Prostate gland (tissue), 2 donors: ENCODE data around the gene EXOC2. TPM values are rescaled to one million over a fixed set of nuclear protein-coding genes. Genes with fewer than 3 reads are reported as not detected.

ENCODE experiments used
- DNase-seq: peaks from one replicate; pipeline ENCODE4 v3.0.0-alpha.2; 2019; ENCODE audit warnings: low spot score
- H3K27ac ChIP-seq, 2 donors: fragments of 200-600 bp; sonication (generic); 2 replicates each; pipeline ENCODE4 v1.5.1; 2017 to 2019
- H3K27me3 ChIP-seq: fragments of 200-600 bp; sonication (generic); replicated peaks from 2 replicates; pipeline ENCODE4 v1.5.1; 2019; ENCODE audit not compliant: insufficient read depth
- H3K36me3 ChIP-seq, 2 donors: fragments of 200-600 bp; sonication (generic); 1 replicate in 1 of 2; 2 replicates in 1 of 2; pipeline versions ENCODE4 v1.5.1 to v1.8.1; 2017 to 2019
- H3K4me1 ChIP-seq: fragments of 200-600 bp; sonication (generic); replicated peaks from 2 replicates; pipeline ENCODE4 v1.5.1; 2019
- H3K4me3 ChIP-seq, 2 donors: fragments of 200-600 bp; sonication (generic); 2 replicates each; pipeline ENCODE4 v1.5.1; 2017 to 2019
- H3K9me3 ChIP-seq: fragments of 200-600 bp; sonication (generic); 2 replicates; pipeline ENCODE4 v1.5.1; 2017
- POLR2A ChIP-seq: fragments of 450-650 bp; IDR thresholded peaks from one replicate; pipeline ENCODE4 v1.6.1; 2016; ENCODE audit warnings: antibody characterized with exemption, mild to moderate bottlenecking
- POLR2AphosphoS5 ChIP-seq: sonication (generic); formaldehyde crosslinking; IDR thresholded peaks from one replicate; pipeline ENCODE4 v1.6.1; 2017; ENCODE audit warnings: antibody characterized with exemption
- WGBS: methylation state at CpG from one replicate; pipeline ENCODE4 v1.1.5; 2018; 5-methylcytosine and 5-hydroxymethylcytosine counted together
- intact Hi-C: fragments of 100-400 bp; cut with DNase I; formaldehyde crosslinking; loops from one replicate; pipeline ENCODE4 v1.14.2; 2022
- total RNA-seq, 2 donors: library from RNA; depleted of rRNA; stranded (reverse); fragments of >200 nt; gene quantifications; one replicate each; pipeline ENCODE4 v1.1.0, GENCODE V29; 2016
- TF ChIP-seq, protein P1 (sequence below), 4 experiments: fragments of 200-600 bp in 2 of 4; fragments of 450-650 bp in 2 of 4; sonication (generic) in 2 of 4; IDR thresholded peaks; 1 replicate in 3 of 4; 2 replicates in 1 of 4; pipeline ENCODE4 v1.5.1; 2016 to 2019; ENCODE audit warnings: antibody characterized with exemption in 4 of 4, mild to moderate bottlenecking in 2 of 4, moderate library complexity in 2 of 4

Gene EXOC2
- total RNA-seq, 2 donors from 2014 or later, result 18.2 to 30.8 TPM

DNA sequence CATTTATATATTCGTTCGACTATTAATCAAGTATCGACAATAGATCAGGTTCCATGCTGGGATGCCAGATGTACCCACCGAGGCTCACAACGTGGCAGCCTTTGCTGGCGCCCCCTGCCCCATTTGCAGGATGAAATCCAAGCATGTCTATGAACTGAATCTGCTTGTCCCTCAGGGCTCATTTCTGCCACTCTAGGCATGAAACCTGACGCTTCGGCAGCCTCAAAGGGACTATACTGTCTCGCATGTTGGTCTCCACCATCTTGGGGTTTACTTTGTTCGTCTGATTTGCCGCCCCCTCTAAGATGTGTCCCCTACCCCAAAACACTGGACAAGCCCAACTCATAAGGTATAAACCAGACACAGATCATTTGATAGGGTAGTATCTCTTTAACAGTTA is 72.8 kb downstream of the EXOC2 start:
- H3K9me3 ChIP-seq, result no peaks in the 10 kb centered on the region
- H3K27me3 ChIP-seq, result no peaks in the 10 kb centered on the region
- H3K27ac ChIP-seq, result no peak overlapping the region
- H3K36me3 ChIP-seq, result no peaks in the 10 kb centered on the region
- no peak overlapping the region for H3K4me3 ChIP-seq
- TF ChIP-seq, protein P1, sequence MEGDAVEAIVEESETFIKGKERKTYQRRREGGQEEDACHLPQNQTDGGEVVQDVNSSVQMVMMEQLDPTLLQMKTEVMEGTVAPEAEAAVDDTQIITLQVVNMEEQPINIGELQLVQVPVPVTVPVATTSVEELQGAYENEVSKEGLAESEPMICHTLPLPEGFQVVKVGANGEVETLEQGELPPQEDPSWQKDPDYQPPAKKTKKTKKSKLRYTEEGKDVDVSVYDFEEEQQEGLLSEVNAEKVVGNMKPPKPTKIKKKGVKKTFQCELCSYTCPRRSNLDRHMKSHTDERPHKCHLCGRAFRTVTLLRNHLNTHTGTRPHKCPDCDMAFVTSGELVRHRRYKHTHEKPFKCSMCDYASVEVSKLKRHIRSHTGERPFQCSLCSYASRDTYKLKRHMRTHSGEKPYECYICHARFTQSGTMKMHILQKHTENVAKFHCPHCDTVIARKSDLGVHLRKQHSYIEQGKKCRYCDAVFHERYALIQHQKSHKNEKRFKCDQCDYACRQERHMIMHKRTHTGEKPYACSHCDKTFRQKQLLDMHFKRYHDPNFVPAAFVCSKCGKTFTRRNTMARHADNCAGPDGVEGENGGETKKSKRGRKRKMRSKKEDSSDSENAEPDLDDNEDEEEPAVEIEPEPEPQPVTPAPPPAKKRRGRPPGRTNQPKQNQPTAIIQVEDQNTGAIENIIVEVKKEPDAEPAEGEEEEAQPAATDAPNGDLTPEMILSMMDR (IDR thresholded peaks at IDR 0.05), result no peak
- TF ChIP-seq POLR2A, result no peak
- no peak for TF ChIP-seq POLR2AphosphoS5
- H3K4me1 ChIP-seq, result no peaks in the 10 kb centered on the region
- DNase-seq, result no peak
- intact Hi-C loops, result loop anchor here (5.0 kb wide), 1 partner anchor 67 kb away; no protein-coding TSS in a partner anchor
- 97% methylated on average over 11 of the region's 11 CpGs for WGBS

DNA sequence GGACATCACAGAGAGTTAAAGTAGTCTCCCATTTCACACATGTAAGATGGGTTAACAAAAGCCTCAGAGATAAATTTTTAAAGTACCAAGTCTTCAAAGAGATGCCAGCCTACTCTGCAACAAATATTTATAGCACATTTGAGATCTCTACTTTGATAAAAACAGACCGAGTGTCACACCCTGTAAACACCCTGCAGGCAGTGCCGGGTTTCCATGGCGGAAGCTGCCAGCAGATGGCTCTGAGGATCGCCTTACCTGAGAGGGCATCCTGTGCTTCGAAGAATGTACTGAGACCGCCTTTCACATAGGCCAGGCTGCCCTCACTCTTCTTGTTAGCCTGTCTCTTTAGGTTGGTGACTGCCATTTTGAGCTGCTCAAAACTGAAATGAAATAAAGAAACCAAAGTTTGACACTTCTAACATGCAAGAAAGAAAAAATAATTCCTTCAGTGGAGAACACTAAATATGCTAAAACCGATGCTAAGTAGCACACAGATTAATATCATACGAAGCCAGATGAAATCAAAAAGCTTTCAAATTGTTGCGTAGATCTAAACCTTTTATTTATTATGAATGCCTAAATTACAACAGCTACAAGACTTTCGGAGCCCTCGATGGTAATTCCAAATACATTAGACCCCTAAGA is 75.4 kb downstream of the EXOC2 start:
- no peaks in the 10 kb centered on the region for H3K36me3 ChIP-seq
- H3K27ac ChIP-seq, result no peak overlapping the region
- no peaks in the 10 kb centered on the region for H3K9me3 ChIP-seq
- DNase-seq, result peak; percentile 52
- no peak overlapping the region for H3K4me3 ChIP-seq
- TF ChIP-seq POLR2A (no peak), POLR2AphosphoS5 (peak; percentile 43)
- TF ChIP-seq, protein P1 (IDR thresholded peaks at IDR 0.05), result peak in 3 of 4 experiments; percentile 31 to 49 (median 39)
- no peaks in the 10 kb centered on the region for H3K27me3 ChIP-seq
- H3K4me1 ChIP-seq, result no peaks in the 10 kb centered on the region
- intact Hi-C loops, result no loop called here
- 67% methylated on average over 11 of the region's 11 CpGs for WGBS

DNA sequence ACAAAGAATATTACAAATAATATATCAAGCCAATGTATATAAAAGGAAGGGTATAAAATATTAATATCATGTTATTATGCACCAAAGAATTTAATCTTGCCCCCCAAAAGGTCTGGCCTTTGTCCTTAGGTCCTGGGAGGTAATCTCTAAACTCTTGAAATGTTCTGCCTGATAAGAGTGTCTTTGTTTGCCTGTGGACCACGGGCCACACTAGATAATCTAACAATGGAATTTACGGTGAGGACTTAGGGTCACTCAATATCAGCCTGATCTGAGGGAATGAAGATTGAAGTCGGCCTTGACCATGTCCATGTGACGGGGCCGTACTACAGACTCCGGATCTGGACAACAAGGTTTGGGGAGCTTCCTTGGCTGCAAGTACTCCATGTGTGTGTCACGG is 79.0 kb downstream of the EXOC2 start:
- H3K27ac ChIP-seq, result no peak overlapping the region
- DNase-seq, result no peak
- no peaks in the 10 kb centered on the region for H3K9me3 ChIP-seq
- no peaks in the 10 kb centered on the region for H3K27me3 ChIP-seq
- no peak for TF ChIP-seq POLR2AphosphoS5
- no peaks in the 10 kb centered on the region for H3K36me3 ChIP-seq
- intact Hi-C loops, result no loop called here
- no peaks in the 10 kb centered on the region for H3K4me1 ChIP-seq
- no peak overlapping the region for H3K4me3 ChIP-seq
- 82% methylated on average over 7 of the region's 7 CpGs for WGBS

DNA sequence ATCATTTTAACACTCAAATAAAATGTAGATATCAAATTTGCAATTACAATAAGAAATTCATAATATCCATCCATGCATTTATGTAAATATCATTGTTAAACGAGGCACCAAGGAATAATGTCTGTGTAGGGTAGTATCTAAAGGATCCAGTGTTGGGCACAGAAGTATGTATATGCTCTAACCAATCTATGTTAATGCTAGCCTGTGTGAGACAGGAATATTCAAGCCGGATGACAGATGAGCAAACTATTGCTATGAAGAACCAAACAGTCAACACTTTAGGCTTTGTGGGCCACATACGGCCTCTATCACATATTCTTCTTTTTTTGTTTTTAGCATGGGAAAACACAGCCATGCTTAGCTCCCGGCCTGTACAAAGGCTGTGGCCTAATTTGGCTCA is 81.0 kb downstream of the EXOC2 start:
- 63% methylated on average over 4 of the region's 4 CpGs for WGBS
- H3K36me3 ChIP-seq, result no peaks in the 10 kb centered on the region

DNA sequence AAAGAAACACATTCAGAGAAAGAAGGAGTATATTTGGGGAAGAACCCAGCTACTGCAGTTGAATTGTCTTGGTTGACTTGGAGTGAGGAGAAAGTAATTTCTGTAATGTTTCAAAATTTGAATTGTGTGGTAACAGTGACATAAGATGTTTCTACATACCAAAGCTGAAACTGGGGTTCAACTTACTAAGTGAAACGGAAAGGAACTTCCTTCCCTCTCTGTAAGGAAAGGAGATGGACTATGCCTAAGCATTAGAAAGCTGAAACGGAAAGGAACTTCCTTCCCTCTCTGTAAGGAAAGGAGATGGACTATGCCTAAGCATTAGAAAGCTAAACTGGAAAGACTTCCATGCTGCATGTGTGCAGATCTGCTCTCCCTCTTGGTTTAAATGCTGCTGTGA is 82.1 kb downstream of the EXOC2 start:
- Histone ChIP-seq H3K4me1 (no peaks in the 10 kb centered on the region), H3K9me3 (no peaks in the 10 kb centered on the region), H3K27me3 (no peaks in the 10 kb centered on the region), H3K27ac (no peak overlapping the region), H3K36me3 (no peaks in the 10 kb centered on the region), H3K4me3 (no peak overlapping the region)
- TF ChIP-seq, protein P1 (IDR thresholded peaks at IDR 0.05), result no peak
- TF ChIP-seq POLR2A (no peak), POLR2AphosphoS5 (no peak)
- DNase-seq, result no peak
- intact Hi-C loops, result no loop called here
- 75% methylated on average over 2 of the region's 2 CpGs for WGBS

More for the DNA sequence above, 81.0 kb downstream of the EXOC2 start:
- Histone ChIP-seq H3K27me3 (no peaks in the 10 kb centered on the region), H3K9me3 (no peaks in the 10 kb centered on the region), H3K4me3 (no peak overlapping the region), H3K27ac (no peak overlapping the region), H3K4me1 (no peaks in the 10 kb centered on the region)
- TF ChIP-seq POLR2AphosphoS5 (no peak), POLR2A (no peak)
- TF ChIP-seq, protein P1 (IDR thresholded peaks at IDR 0.05), result no peak
- DNase-seq, result no peak
- intact Hi-C loops, result no loop called here
